ENCODE results near the gene GRM7. TPM values are rescaled to one million over a fixed set of nuclear protein-coding genes. Genes with fewer than 3 reads are reported as not detected.

Gene GRM7
- total RNA-seq, 1 donor from 2014 or later = 0.34 TPM

- no peak for DNase-seq (ENCODE audit: low spot score, unreplicated experiment)
- no peak for TF ChIP-seq CTCF (IDR thresholded peaks at IDR 0.05; ENCODE audit: unreplicated experiment)
- Mint-ChIP-seq H3K27me3 (no peaks in the 10 kb centered on the region), H3K27ac (no peak overlapping the region), H3K4me1 (ENCODE audit: low read depth) (peaks cover 15% of the 10 kb centered on the region), H3K4me3 (ENCODE audit: low read depth) (no peak overlapping the region), H3K36me3 (ENCODE audit: insufficient read depth) (no peaks in the 10 kb centered on the region), H3K9me3 (ENCODE audit: low read depth) (peaks cover 5% of the 10 kb centered on the region)
Measured at GRCh38 chr3:7381741-7382140, 520.8 kb downstream of the GRM7 start.

- H3K36me3 Mint-ChIP-seq (ENCODE audit: insufficient read depth) = no peaks in the 10 kb centered on the region
- H3K9me3 Mint-ChIP-seq (ENCODE audit: low read depth) = peaks cover 11% of the 10 kb centered on the region
- peaks cover 15% of the 10 kb centered on the region for H3K4me1 Mint-ChIP-seq (ENCODE audit: low read depth)
- no peak overlapping the region for H3K27ac Mint-ChIP-seq
- H3K4me3 Mint-ChIP-seq (ENCODE audit: low read depth) = no peak overlapping the region
- DNase-seq (ENCODE audit: low spot score, unreplicated experiment) = no peak
- H3K27me3 Mint-ChIP-seq = no peaks in the 10 kb centered on the region
- TF ChIP-seq CTCF (IDR thresholded peaks at IDR 0.05; ENCODE audit: unreplicated experiment) = no peak
Measured at GRCh38 chr3:7382293-7383010, 521.5 kb downstream of the GRM7 start.

- H3K4me1 Mint-ChIP-seq (ENCODE audit: low read depth) = peaks cover 17% of the 10 kb centered on the region
- no peaks in the 10 kb centered on the region for H3K27me3 Mint-ChIP-seq
- no peak for DNase-seq (ENCODE audit: low spot score, unreplicated experiment)
Measured at GRCh38 chr3:7385635-7386034, 524.7 kb downstream of the GRM7 start.

GRCh38 chr3:7388026-7388425 lies 527.1 kb downstream of the GRM7 start:
- Mint-ChIP-seq H3K36me3 (ENCODE audit: insufficient read depth) (no peaks in the 10 kb centered on the region), H3K27me3 (no peaks in the 10 kb centered on the region), H3K4me1 (ENCODE audit: low read depth) (peaks cover 7% of the 10 kb centered on the region), H3K27ac (no peak overlapping the region), H3K9me3 (ENCODE audit: low read depth) (peaks cover 16% of the 10 kb centered on the region), H3K4me3 (ENCODE audit: low read depth) (no peak overlapping the region)
- DNase-seq (ENCODE audit: low spot score, unreplicated experiment) = no peak
- no peak for TF ChIP-seq CTCF (IDR thresholded peaks at IDR 0.05; ENCODE audit: unreplicated experiment)

More at GRCh38 chr3:7385635-7386034, 524.7 kb downstream of the GRM7 start:
- Mint-ChIP-seq H3K36me3 (ENCODE audit: insufficient read depth) (no peaks in the 10 kb centered on the region), H3K4me3 (ENCODE audit: low read depth) (no peak overlapping the region), H3K9me3 (ENCODE audit: low read depth) (peaks cover 16% of the 10 kb centered on the region), H3K27ac (no peak overlapping the region)
- no peak for TF ChIP-seq CTCF (IDR thresholded peaks at IDR 0.05; ENCODE audit: unreplicated experiment)

- Mint-ChIP-seq H3K36me3 (ENCODE audit: insufficient read depth) (no peaks in the 10 kb centered on the region), H3K27ac (no peak overlapping the region), H3K27me3 (no peaks in the 10 kb centered on the region), H3K9me3 (ENCODE audit: low read depth) (peaks cover 7% of the 10 kb centered on the region), H3K4me3 (ENCODE audit: low read depth) (no peak overlapping the region), H3K4me1 (ENCODE audit: low read depth) (peaks cover 5% of the 10 kb centered on the region)
- no peak for TF ChIP-seq CTCF (IDR thresholded peaks at IDR 0.05; ENCODE audit: unreplicated experiment)
- no peak for DNase-seq (ENCODE audit: low spot score, unreplicated experiment)
Measured at GRCh38 chr3:7392206-7392605, 531.3 kb downstream of the GRM7 start.

All from progenitor cell of endocrine pancreas (in vitro differentiated cells).